ENCODE results near the gene AOC3.

DNA sequence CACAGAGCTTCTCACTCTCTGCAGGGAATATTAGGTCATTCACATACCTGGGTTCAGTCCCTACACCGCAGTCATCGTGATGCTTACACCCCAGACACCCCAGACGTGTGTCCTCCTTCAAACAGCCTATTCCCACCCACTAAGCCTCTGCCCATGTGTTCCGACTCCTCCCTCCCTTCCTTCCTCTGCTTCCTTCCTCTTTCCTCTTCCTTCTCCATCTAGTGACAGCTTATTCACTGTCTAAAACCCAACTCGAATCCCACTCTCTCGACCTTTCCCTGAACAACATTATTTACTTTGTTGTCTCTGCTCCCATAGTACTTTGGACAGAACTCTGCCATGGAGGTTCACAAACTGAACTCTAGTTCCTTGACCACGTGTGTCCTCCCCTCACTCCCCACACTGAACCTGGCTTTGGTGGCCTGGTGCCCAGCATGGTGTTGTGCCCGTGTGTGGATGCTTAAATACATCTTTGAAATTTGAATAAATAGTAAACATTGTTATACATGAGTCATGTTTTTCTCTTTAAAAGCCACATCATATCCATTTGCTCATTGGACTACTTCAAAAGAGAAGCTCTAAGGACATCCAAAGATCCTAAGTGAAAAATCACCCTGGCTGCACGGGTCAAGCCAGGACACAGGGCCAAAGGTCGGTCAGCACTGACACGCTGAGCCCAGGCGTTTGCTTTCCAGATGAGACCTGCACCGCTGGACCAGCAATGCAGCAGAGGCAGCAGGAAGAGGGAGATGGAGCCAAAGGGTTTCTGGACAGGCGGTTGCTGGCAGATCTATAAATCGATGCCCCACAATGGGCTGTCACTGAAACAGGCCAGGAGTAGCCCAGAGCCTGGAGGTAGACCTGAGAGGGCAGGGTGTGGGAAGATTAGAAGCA, 35.5 kb downstream of the AOC3 start:
- TF ChIP-seq, protein P1, sequence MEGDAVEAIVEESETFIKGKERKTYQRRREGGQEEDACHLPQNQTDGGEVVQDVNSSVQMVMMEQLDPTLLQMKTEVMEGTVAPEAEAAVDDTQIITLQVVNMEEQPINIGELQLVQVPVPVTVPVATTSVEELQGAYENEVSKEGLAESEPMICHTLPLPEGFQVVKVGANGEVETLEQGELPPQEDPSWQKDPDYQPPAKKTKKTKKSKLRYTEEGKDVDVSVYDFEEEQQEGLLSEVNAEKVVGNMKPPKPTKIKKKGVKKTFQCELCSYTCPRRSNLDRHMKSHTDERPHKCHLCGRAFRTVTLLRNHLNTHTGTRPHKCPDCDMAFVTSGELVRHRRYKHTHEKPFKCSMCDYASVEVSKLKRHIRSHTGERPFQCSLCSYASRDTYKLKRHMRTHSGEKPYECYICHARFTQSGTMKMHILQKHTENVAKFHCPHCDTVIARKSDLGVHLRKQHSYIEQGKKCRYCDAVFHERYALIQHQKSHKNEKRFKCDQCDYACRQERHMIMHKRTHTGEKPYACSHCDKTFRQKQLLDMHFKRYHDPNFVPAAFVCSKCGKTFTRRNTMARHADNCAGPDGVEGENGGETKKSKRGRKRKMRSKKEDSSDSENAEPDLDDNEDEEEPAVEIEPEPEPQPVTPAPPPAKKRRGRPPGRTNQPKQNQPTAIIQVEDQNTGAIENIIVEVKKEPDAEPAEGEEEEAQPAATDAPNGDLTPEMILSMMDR (IDR thresholded peaks at IDR 0.05) = no peak
- TF ChIP-seq RXRA (IDR thresholded peaks at IDR 0.05; ENCODE audit: borderline replicate concordance, low read depth) = no peak
- TF ChIP-seq, protein P2, sequence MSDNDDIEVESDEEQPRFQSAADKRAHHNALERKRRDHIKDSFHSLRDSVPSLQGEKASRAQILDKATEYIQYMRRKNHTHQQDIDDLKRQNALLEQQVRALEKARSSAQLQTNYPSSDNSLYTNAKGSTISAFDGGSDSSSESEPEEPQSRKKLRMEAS (IDR thresholded peaks at IDR 0.05; ENCODE audit: low read depth) = no peak
- no peak for TF ChIP-seq EZH2phosphoT487 (IDR thresholded peaks at IDR 0.05; ENCODE audit: borderline replicate concordance, low read depth)
- TF ChIP-seq, protein P3, sequence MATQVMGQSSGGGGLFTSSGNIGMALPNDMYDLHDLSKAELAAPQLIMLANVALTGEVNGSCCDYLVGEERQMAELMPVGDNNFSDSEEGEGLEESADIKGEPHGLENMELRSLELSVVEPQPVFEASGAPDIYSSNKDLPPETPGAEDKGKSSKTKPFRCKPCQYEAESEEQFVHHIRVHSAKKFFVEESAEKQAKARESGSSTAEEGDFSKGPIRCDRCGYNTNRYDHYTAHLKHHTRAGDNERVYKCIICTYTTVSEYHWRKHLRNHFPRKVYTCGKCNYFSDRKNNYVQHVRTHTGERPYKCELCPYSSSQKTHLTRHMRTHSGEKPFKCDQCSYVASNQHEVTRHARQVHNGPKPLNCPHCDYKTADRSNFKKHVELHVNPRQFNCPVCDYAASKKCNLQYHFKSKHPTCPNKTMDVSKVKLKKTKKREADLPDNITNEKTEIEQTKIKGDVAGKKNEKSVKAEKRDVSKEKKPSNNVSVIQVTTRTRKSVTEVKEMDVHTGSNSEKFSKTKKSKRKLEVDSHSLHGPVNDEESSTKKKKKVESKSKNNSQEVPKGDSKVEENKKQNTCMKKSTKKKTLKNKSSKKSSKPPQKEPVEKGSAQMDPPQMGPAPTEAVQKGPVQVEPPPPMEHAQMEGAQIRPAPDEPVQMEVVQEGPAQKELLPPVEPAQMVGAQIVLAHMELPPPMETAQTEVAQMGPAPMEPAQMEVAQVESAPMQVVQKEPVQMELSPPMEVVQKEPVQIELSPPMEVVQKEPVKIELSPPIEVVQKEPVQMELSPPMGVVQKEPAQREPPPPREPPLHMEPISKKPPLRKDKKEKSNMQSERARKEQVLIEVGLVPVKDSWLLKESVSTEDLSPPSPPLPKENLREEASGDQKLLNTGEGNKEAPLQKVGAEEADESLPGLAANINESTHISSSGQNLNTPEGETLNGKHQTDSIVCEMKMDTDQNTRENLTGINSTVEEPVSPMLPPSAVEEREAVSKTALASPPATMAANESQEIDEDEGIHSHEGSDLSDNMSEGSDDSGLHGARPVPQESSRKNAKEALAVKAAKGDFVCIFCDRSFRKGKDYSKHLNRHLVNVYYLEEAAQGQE (IDR thresholded peaks at IDR 0.05; ENCODE audit: low read depth, low read length) = no peak
- TF ChIP-seq, protein P4, sequence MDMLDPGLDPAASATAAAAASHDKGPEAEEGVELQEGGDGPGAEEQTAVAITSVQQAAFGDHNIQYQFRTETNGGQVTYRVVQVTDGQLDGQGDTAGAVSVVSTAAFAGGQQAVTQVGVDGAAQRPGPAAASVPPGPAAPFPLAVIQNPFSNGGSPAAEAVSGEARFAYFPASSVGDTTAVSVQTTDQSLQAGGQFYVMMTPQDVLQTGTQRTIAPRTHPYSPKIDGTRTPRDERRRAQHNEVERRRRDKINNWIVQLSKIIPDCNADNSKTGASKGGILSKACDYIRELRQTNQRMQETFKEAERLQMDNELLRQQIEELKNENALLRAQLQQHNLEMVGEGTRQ (IDR thresholded peaks at IDR 0.05; ENCODE audit: borderline replicate concordance, low read depth, low read length) = no peak
- no peak for TF ChIP-seq RAD21 (IDR thresholded peaks at IDR 0.05; ENCODE audit: low read length)
